Mononuclear cell (primary cell): ENCODE data around the gene UBE2D3. TPM values are rescaled to one million over a fixed set of nuclear protein-coding genes. Genes with fewer than 3 reads are reported as not detected.

ENCODE experiments used
- H3K27me3 ChIP-seq: 2 replicates; pipeline ENCODE4 v1.6.0; 2011; ENCODE audit warnings: low read length, control low read depth; ENCODE audit not compliant: insufficient read depth
- H3K4me1 ChIP-seq: 2 replicates; pipeline ENCODE4 v1.5.1; 2011; ENCODE audit warnings: mild to moderate bottlenecking, low read length, control low read depth; ENCODE audit not compliant: insufficient read depth
- H3K4me3 ChIP-seq: 2 replicates; pipeline ENCODE4 v1.5.1; 2011; ENCODE audit warnings: mild to moderate bottlenecking, low read length, moderate library complexity
- H3K9me3 ChIP-seq: 2 replicates; pipeline ENCODE4 v1.5.1; 2011; ENCODE audit warnings: low read depth, mild to moderate bottlenecking, control low read depth, low read length
- total RNA-seq: library from RNA; depleted of rRNA; stranded (reverse); fragments of >200 nt; gene quantifications from one replicate; pipeline ENCODE4 v1.2.3, GENCODE V29; 2012

Gene UBE2D3
- total RNA-seq, 1 donor = 711 TPM

DNA sequence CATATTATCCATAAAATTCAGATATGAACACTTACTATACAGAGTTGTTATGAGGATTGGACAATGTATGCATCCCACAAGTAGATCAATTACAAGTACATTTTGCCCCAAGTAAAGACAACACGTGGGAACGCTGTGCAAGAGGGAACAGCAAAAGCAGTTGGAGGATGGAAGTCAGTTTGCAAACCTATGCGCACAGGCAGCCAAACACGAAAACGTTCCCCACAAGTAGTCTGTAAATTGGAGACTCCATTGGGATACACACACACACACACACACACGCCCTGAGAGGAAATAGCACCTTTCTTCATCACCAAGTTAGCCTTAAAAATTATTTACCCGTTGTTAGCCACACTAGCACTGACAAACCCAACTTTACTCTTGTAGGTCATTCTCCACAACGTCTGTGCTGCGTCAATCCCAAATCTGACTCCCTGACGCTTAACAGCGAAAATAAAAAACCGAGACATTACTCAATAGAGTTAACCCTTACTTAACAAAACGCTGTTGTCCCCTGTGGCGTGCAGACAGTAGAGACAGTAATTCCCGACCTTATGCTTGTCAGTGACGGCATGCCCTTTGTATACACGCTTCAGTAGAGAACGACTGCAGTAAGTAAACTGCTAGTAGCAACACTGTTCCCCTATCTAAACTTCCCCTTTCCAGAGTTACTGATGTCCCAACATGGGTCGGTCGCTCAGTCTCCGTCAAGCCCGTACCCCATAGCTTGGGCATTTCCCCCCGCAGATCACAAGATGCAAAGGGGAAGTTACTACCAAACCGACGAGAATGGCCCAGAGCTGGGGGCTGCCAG, 67.3 kb downstream of the UBE2D3 start:
- Histone ChIP-seq H3K9me3 (no peaks in the 10 kb centered on the region), H3K4me3 (peak overlapping the region; percentile 74), H3K4me1 (peaks cover 43% of the 10 kb centered on the region)

DNA sequence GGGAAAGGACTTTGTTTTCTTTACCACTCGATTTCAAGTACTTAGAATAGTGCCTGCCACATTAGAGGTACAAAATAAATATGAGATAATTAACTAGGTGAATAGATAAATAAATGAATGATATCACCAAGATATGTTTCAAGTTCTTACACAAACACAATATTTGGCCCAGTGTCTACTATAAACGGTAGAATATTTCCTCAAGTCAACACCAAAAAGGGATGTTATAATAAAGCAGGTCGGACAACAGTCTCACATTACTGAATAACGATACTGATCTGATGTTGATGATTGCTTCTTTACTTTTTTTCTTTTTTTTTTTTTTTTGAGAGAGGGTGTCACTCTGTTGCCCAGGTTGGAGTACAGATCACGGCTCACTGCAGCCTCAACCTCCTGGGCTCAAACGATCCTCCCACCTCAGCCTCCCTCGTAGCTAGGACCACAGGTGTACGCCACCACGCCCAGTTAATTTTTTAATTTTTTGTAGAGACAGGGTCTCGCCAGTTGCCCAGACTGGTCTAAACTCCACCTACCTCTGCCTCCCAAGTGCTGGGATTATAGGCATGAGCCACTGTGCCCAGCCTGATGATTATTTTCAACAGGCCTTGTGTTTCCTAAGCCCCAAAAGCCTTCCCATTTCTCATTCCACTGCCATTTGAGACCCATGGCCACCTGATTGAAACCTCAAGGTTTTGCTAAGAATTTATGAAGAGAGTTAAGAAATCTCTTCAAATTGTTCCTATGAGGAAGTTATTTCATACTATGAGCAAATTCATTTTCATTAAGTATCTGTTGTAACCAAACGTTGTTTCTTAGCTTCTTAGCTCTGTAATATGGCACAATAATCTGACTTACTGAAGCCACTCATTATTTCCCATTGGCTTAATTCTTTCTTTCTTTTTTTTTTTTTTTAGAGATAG, 68.8 kb downstream of the UBE2D3 start:
- H3K4me3 ChIP-seq = no peak overlapping the region
- peaks cover 43% of the 10 kb centered on the region for H3K4me1 ChIP-seq
- no peaks in the 10 kb centered on the region for H3K27me3 ChIP-seq
- no peaks in the 10 kb centered on the region for H3K9me3 ChIP-seq

More for the DNA sequence above, 67.3 kb downstream of the UBE2D3 start:
- H3K27me3 ChIP-seq = no peaks in the 10 kb centered on the region

DNA sequence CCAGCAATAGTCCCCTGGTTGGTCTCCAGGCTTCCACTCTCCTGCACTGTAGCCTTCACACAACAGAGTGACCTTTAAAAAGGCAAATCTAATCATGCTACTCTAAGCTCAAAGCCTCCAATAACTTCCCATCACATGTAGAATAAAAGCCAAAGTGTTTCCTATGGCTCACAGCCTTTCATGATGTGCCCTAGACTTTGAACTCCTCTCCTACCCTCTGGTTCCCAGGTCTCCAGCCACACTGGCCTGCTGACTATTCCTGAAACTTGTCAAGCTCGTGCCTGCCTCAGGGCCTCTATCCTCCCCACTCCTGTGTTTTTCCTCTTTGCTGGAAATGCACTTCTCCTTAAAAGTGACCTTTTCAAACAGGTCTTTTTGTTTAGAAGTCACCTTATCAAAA, 69.7 kb downstream of the UBE2D3 start:
- H3K4me1 ChIP-seq = peaks cover 43% of the 10 kb centered on the region
- no peaks in the 10 kb centered on the region for H3K27me3 ChIP-seq
- H3K4me3 ChIP-seq = no peak overlapping the region
- no peaks in the 10 kb centered on the region for H3K9me3 ChIP-seq

DNA sequence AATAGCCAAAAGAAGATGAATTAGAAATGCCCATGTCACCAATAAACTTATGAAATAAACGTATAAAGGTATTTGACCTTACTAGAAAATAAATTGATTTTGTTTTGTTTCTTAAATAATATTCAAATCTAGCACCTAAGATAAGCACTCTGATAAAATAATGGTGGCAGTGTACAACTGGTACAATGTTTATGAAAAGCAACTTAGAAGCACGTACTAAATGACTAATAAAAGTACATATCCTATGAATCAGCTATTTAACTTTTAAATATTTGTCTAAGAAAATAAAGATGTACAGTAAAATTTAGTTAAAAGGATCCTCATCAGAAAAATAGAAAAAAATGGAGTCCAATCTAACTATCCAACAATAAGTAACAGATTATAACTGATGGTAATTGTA, 73.3 kb downstream of the UBE2D3 start:
- Histone ChIP-seq H3K27me3 (no peaks in the 10 kb centered on the region), H3K4me1 (peaks cover 30% of the 10 kb centered on the region), H3K4me3 (no peak overlapping the region), H3K9me3 (no peaks in the 10 kb centered on the region)

DNA sequence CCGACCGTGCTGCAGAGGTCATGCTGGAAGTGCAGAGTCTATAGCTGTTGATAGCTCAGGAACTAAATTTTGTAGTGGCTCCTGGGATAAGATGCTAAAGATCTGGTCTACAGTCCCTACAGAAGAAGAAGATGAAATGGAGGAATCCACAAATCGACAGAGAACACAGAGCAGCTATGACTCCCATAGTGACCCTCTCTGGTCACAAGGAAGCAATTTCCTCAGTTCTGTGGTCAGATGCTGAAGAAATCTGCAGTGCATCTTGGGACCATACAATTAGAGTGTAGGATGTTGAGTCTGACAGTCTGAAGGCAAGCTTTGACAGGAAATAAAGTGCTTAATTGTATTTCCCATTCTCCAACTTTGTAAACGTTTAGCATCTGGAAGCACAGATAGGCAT, 75.4 kb downstream of the UBE2D3 start:
- Histone ChIP-seq H3K4me1 (peaks cover 11% of the 10 kb centered on the region), H3K4me3 (no peak overlapping the region), H3K27me3 (no peaks in the 10 kb centered on the region), H3K9me3 (no peaks in the 10 kb centered on the region)

Other genes with a start within 250 kb of the UBE2D3 start
- 82.6 TPM for gene MANBA, start 66.6 kb downstream of the UBE2D3 start, total RNA-seq
- gene CISD2, start 41.4 kb upstream of the UBE2D3 start, total RNA-seq = 11.9 TPM
- gene SLC9B1, start 192.2 kb upstream of the UBE2D3 start, total RNA-seq = 3.4 TPM
- gene SLC9B2, start 249.2 kb upstream of the UBE2D3 start, total RNA-seq = 20.4 TPM